ENCODE results near the gene USP20.

DNA sequence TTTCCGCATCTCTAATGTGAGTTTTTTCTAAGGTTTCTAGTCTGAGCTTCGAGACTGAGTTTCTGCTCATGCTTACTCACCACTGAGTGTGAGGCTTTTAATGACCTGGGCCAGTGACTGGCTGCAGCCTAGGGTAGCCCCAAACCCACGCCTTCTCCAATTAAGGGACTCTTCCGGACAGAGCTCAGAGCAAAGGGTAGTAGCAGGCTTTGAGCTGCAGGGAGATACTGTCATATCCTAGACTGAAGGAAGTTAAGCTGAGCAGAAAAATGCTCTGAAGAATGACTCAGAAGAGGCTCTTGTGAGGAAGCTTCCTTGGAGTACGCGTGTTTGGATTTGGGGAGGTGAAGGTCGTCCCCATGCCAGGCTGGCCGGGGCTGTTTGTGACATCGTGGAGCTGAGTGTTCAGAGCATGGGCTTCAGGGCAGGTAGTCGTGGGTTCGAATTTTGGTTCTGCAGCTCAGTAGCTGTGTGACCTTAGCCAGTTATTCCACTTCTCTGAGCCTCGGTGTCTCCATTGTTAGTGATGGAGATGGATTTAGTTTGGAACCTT is 3.5 kb downstream of the USP20 start:
- TF ChIP-seq POLR2A (IDR thresholded peaks at IDR 0.05; ENCODE audit: low read length), result no peak
- no peak for TF ChIP-seq GATA1 (IDR thresholded peaks at IDR 0.05; ENCODE audit: low read depth, low read length)

All from erythroblast (primary cell).